Neutrophil (primary cell): Measurements from ENCODE around the gene HOXC6.

ENCODE experiments used
- H3K27ac ChIP-seq: fragments of 200-600 bp; sonication (generic); 2 replicates; pipeline ENCODE4 v1.5.1; 2016; ENCODE audit warnings: mild to moderate bottlenecking, moderate library complexity
- H3K27me3 ChIP-seq: fragments of 200-600 bp; sonication (generic); 2 replicates; pipeline ENCODE4 v1.6.0; 2016; ENCODE audit warnings: mild to moderate bottlenecking
- H3K36me3 ChIP-seq: fragments of 200-600 bp; sonication (generic); 2 replicates; pipeline ENCODE4 v1.5.1; 2017
- H3K4me1 ChIP-seq, 2 experiments: fragments of 200-600 bp in 1 of 2; sonication (generic) in 1 of 2; 1 replicate in 1 of 2; 2 replicates in 1 of 2; pipeline versions ENCODE4 v1.5.1 to v1.6.1; 2013 to 2016; ENCODE audit warnings: low read depth in 1 of 2, low read length in 1 of 2, mild to moderate bottlenecking in 1 of 2, moderate library complexity in 1 of 2; ENCODE audit not compliant: control insufficient read depth in 1 of 2, insufficient read depth in 1 of 2
- H3K4me3 ChIP-seq, 2 experiments: fragments of 200-600 bp in 1 of 2; sonication (generic) in 1 of 2; 1 replicate in 1 of 2; 2 replicates in 1 of 2; pipeline ENCODE4 v1.5.1; 2013 to 2016; ENCODE audit warnings: low read depth in 1 of 2, low read length in 1 of 2, mild to moderate bottlenecking in 1 of 2, moderate library complexity in 1 of 2
- H3K9me3 ChIP-seq: fragments of 200-600 bp; sonication (generic); 2 replicates; pipeline ENCODE4 v1.5.1; 2016
- TF ChIP-seq, protein P1 (sequence below): fragments of 200-600 bp; sonication (generic); IDR thresholded peaks from 2 replicates; pipeline ENCODE4 v1.5.1; 2016; ENCODE audit warnings: antibody characterized with exemption

Gene HOXC6

GRCh38 chr12:54037360-54038283 lies 9.4 kb downstream of the HOXC6 start:
- Histone ChIP-seq H3K27me3 (peaks cover 100% of the 10 kb centered on the region), H3K36me3 (no peaks in the 10 kb centered on the region), H3K4me1 (no peaks in the 10 kb centered on the region), H3K9me3 (peaks cover 6% of the 10 kb centered on the region), H3K27ac (no peak overlapping the region), H3K4me3 (no peak overlapping the region)
- TF ChIP-seq, protein P1, sequence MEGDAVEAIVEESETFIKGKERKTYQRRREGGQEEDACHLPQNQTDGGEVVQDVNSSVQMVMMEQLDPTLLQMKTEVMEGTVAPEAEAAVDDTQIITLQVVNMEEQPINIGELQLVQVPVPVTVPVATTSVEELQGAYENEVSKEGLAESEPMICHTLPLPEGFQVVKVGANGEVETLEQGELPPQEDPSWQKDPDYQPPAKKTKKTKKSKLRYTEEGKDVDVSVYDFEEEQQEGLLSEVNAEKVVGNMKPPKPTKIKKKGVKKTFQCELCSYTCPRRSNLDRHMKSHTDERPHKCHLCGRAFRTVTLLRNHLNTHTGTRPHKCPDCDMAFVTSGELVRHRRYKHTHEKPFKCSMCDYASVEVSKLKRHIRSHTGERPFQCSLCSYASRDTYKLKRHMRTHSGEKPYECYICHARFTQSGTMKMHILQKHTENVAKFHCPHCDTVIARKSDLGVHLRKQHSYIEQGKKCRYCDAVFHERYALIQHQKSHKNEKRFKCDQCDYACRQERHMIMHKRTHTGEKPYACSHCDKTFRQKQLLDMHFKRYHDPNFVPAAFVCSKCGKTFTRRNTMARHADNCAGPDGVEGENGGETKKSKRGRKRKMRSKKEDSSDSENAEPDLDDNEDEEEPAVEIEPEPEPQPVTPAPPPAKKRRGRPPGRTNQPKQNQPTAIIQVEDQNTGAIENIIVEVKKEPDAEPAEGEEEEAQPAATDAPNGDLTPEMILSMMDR, result no peak

DNA sequence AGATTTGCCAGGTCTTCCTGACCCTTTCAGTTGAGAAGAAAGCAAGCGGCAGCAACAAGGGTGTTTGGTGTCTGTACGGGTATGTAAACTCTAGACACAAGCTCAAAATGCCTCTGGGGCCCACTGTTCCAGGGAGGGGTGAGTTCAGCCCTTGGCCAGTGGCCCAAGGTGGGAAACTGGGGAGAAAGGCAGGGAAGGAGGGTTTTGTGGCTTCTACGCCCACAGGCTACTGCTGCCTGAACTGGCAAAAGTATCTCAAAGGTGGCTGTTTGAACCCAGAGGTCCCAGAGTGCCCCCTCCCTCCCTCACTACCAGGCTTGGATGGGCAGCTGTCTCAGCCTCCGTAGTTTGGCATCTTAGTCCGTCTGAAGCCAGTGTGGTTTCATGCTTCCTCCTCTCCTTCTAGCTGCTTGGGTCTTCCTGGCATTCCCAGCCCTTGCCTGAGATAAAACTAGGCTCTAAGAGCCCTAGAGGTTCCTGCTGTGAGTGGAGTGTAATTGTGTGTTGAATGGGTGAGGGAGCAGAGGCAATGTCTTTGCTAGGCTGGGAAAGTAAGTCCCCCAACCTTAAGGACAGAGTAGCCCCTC lies 10.1 kb downstream of the HOXC6 start:
- no peak overlapping the region for H3K4me3 ChIP-seq
- H3K4me1 ChIP-seq, result no peaks in the 10 kb centered on the region
- no peaks in the 10 kb centered on the region for H3K9me3 ChIP-seq
- TF ChIP-seq, protein P1, result no peak
- H3K36me3 ChIP-seq, result no peaks in the 10 kb centered on the region
- H3K27me3 ChIP-seq, result peaks cover 100% of the 10 kb centered on the region
- no peak overlapping the region for H3K27ac ChIP-seq

DNA sequence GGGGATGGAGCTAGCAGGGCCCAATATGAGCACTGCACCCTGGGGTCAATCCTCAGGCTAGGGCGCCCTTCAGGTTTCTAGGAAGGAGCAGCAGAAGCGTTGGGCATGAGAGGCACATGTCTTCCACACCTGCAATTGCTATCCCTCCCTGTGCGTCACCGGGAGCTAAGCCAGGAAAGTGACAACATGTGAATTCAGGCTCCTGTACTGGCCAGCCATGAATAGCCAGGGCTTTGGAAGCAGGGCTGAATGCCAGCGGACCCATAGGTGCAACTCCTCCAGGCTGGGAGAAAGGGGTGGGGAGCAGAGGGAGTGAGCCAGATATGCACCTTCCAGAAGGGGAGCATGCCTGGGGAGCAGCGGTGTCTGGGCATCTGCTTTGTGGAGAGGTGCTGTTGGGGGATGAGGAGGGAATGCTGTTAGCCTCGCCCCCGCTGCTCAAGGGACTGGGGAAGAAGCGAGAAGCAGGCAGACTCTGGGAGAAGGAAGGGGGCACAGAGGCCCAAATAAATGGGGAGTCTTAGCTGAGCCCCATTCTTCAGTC lies 10.7 kb downstream of the HOXC6 start:
- no peaks in the 10 kb centered on the region for H3K4me1 ChIP-seq
- H3K27ac ChIP-seq, result no peak overlapping the region
- no peak overlapping the region for H3K4me3 ChIP-seq
- TF ChIP-seq, protein P1, result no peak
- H3K36me3 ChIP-seq, result no peaks in the 10 kb centered on the region
- H3K9me3 ChIP-seq, result no peaks in the 10 kb centered on the region
- H3K27me3 ChIP-seq, result peaks cover 100% of the 10 kb centered on the region

DNA sequence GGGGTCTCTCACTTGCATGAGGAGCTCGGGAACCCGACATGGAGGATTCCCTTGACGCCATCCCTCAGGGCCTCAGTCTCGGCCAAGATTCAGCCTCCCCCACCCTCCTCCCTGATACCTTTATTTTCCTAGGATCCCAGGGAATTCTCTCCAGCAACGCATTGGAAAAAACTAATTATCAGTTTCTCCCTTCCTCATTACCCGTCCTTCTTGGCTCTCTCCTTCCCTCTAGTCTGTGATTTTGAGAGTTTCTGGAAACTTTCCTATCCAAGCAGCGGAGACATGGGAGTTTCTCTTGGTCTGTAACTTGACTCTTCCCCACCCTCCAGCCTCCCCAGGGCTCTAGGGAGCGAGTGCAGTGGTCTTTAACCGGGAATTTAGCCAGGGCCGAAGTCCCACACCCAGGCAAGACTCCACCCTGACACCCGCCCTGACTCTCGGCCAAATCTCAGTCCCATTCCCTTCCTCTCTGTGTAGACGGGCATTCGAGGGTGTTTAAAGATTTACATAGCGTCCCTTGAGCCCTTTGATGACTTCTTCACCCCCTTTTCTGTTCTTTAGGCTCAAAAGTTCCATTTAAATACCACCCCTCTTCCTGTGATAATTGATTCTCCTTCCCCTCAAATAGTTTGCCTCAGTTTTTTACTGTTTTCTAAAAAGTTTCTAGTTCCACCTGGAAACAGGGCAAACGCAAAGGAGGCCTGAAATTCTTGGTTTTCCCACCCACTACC lies 11.3 kb downstream of the HOXC6 start:
- Histone ChIP-seq H3K27ac (no peak overlapping the region), H3K9me3 (no peaks in the 10 kb centered on the region), H3K4me3 (no peak overlapping the region), H3K4me1 (no peaks in the 10 kb centered on the region), H3K36me3 (no peaks in the 10 kb centered on the region), H3K27me3 (peaks cover 100% of the 10 kb centered on the region)
- TF ChIP-seq, protein P1, result no peak

GRCh38 chr12:54040148-54040494 lies 11.9 kb downstream of the HOXC6 start:
- Histone ChIP-seq H3K27ac (no peak overlapping the region), H3K4me1 (no peaks in the 10 kb centered on the region), H3K36me3 (no peaks in the 10 kb centered on the region), H3K27me3 (peaks cover 100% of the 10 kb centered on the region), H3K4me3 (no peak overlapping the region), H3K9me3 (no peaks in the 10 kb centered on the region)
- TF ChIP-seq, protein P1, result no peak
